ACHN (cell line): ENCODE data around the gene ADAMTS6.
"Not testable (repeated sequence)": the region's sequence is repeated elsewhere in the genome, so short reads cannot be mapped to it uniquely, and the experiment has no call there.

Experiments
- DNase-seq: peaks from one replicate; pipeline ENCODE4 v3.0.0-alpha.2; 2015
- in situ Hi-C: cut with HindIII; loops from 2 replicates; pipeline ENCODE4 v1.10.0; 2017; ENCODE audit warnings: low sequenced_read_pairs, low pct_ligation_motif_present, low pct_unique_long_range_greater_than_20kb

ADAMTS6 gene

DNA sequence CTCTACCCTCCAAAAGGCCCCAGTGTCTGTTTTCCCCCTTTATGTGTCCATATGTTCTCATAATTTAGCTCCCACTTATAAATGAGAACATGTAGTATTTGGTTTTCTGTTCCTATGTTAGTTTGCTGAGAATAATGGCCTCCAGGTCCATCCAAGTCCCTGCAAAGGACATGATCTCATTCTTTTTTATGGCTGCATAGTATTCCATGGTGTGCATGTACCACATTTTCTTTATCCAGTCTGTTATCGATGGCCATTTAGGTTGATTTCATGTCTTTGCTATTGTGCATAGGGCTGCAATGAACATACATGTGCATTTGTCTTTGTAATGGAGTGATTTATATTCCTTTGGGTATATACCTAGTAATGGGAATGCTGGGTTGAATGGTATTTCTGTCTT is 161.0 kb downstream of the ADAMTS6 start:
- in situ Hi-C loops, DNase-seq: not testable (repeated sequence)

DNA sequence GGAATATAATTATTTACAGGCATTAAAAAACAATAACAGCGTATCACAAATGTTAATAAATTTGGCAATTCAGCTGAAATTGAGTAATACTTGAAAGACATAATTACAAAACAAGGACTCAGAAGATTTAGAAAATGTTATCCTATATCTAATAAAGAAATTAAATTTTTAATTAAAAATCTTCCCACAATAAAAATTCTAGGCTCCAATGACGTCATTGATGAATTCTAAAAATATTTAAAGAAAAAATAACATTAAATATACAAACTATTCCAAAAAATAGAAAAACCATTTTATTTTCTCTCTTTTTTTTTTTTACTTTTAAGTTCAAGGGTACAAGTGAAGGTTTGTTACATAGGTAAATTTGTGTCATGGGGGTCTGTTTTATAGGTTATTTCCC is 161.5 kb downstream of the ADAMTS6 start:
- DNase-seq = no peak
- in situ Hi-C loops = no loop called here

DNA sequence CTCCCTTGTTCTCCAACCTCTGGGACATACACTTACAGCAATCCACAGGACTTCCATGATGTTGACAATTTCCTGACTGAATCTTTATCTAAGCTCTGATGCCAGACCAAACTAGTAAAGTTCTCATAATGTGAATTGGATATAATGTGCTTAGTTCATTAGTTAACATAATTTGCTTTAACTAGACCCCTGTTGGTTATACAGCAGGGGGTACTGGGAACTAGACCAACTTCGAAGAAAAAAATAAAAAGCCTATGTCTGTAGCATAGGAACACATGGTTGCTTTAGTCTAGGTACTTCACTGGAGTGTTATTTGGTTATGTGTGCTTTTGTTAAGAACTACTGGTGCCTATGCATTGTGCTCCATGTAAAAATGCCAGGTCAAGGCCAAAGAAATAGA is 173.8 kb downstream of the ADAMTS6 start:
- in situ Hi-C loops = no loop called here
- no peak for DNase-seq

DNA sequence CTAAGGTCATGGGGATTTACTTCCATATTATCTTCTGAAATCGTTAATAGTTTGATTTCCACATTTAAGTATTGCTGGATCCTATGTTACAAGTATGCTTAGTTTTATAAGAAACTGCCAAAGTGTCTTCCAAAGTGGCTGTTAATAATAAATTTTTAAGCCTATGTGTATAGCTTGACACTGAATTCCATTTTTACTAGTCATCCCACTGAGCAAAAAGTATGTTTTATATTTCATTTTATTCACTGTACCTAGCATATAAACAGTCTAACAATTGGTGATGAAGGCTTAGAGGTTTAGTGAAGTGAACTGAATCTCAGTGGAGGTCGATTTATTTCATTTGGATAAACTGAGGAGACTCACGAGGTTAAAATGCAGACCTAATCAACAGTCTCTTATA is 174.6 kb downstream of the ADAMTS6 start:
- peak; percentile 15 for DNase-seq
- in situ Hi-C loops = no loop called here

DNA sequence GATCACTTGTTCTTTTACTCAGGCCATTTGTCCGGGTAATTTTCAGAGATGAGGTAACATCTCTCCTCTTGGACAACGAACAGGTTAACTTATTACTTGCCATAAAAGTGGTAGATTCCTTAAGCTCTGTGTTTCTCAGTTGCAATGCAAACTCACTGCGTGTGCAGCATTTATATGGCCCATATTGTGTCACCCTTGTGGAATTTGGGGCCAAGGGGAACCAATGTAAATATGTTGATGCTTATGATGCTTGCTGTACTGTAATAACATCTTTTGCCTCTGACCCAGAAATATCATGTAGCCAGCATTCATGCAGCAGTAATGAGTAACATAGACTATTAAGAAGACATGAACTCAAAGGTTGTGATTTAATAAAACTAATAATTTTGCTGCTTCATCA is 175.8 kb downstream of the ADAMTS6 start:
- no peak for DNase-seq
- in situ Hi-C loops = no loop called here

DNA sequence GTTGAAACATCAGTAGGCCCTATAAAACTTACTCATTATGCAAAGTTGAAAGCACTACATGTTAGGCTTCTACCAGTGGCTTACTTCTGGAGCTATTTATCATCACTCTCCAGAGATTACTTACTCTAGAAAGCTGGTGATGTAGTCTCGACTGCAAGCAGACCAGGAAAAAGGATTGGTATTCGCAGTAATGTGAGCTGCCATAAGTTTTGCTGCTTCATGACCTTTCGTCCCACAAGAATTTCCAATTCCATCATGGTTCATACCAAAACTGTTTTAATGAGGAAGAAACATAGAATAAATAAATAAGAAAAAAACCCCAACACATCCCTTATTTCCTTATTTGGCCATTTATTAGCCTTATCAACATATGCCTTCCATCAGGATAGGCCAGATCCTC is 181.9 kb downstream of the ADAMTS6 start:
- no peak for DNase-seq

DNA sequence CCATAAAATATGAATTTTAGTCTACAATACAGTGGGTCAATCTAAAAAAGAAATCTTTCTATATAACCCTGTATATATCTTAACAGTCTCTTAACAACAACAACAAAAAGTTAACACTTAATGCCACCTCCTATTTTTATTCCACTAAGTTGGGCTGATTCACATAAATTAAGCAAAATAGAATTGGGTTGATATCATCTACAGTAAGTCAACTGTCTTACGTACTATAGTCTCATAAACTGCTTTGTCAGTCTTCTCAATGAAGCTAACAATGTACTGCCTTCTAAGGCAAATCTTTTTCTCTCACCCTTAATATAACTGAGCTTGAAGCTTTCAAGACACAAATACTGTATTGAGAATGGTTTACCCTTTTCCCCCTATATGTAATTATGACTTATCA is 185.7 kb downstream of the ADAMTS6 start:
- in situ Hi-C loops = no loop called here

More for the DNA sequence above, 181.9 kb downstream of the ADAMTS6 start:
- in situ Hi-C loops = no loop called here

DNA sequence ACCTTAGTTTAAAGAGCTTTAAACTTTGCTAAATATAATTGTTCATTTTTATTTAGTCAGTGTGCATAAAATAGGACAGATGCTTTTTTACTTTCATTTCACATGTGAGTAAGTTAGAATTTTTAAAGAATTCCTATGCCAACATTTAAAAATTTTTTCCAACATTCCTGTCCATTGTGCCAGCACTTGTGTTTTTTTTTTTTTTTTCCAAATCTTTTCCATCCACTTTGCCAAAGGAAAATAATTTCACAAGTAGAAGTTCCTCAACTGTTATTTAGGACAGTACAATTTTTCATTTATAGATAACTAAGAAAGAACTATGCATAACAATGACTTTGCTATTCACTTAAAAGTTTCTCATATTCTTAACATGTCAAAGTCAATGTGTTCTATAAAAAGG is 189.5 kb downstream of the ADAMTS6 start:
- no peak for DNase-seq
- in situ Hi-C loops = no loop called here

More for the DNA sequence above, 185.7 kb downstream of the ADAMTS6 start:
- DNase-seq = no peak

DNA sequence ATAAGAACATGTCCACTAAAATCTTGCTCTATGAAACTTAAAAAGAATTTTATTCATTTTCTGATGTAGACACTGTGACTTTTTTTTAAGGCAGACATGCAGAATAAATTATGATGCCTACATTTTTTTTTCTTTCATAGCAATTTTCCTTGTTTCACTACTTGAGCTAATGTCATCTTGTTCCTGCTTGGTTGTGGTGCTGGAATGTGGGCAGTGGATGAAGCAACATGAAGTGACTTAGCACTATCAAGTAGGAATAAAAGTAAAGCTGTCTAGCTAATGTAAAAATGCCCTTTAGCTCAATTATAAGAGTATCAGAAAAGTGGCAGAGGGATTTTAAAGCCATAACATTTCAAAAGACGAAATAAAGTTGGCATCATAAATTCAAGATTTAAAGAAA is 191.0 kb downstream of the ADAMTS6 start:
- in situ Hi-C loops = no loop called here
- no peak for DNase-seq

DNA sequence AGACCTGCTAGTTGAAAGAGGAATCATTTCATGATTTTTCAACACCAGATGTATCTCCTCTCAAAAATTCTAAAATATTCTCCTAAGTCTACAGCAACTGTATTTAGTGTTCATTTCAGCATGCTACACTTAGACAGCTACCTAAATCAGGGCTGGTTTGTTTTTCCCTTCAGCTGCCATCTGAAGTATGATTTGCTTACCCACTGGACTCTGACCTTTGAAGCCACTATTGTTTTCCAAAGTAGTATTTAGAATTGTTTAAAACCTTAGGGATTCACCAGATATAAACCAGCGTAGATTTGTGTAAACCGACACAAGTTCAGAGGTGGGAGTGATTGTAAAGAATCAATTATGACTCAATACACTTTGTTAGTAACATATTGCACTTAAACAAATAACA is 193.1 kb downstream of the ADAMTS6 start:
- DNase-seq = no peak
- in situ Hi-C loops = no loop called here

DNA sequence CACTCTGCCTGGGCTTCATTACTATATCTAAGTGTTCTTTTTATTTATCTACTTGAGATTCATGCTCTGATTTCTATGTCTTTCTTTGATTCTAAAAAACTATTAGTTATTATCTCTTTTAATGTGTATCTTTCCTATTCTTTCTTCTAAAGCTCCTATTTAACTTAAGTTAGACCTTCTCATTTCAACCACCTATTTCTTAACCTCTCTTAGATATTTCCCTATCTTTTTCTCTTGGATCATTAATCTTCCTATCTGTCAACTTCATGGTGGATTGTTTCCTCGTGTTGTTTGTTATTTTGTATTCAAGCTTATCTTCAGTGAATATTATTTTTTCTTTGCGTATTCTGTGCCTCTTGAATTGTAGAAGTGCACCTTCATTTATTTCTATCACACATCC is 202.1 kb downstream of the ADAMTS6 start:
- in situ Hi-C loops = no loop called here
- DNase-seq = no peak

DNA sequence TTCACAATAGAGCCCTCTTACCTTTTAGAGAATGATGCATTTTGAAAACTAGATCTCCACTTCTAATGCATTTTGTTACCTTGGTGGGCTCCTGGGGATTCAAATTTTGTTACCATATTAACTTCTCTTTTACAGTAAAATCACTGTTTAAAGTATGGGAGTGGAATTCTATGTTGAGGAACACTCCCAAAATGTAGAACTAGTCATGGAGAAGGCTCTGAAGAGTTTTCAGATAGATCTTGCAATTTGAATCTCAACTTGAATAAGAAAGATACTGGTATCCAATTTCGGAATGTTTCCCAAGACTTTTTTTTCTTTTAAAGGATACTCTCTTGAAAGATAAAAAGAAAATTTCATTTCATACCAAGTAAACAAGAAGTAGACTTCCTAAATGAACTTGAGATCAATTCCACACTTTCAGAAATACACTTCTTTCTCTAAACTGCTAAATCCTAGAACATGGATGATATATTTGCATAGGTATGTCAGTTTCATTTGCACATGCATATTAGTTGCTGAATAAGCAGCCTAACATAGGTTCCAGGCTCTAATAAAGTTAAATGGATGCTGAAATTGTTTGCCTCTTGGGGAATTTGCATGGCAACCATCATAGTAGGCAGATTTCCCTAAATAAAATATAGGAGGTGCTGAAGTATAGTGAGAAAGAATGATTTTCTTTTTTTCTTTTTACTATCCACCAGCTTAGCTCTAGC is 205.4 kb downstream of the ADAMTS6 start:
- in situ Hi-C loops = no loop called here
- no peak for DNase-seq

DNA sequence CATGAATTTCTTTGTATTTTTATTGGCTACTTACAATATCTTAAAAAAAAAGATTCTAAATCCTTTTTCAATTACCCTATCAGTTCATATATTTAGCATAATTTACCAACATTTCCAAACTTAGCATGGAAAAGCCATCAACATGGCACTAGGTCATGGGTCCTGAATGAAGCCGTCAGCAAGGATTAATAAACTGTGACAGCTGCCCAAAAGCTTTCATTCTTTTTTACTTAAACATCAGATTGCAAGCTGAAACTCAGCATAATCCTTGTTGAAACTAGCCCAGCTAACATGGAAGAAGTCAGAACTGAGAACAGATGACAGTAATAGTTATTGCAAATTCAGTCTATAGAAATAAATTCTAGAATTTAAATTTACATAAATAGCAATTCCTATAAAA is 209.8 kb downstream of the ADAMTS6 start:
- DNase-seq = no peak
- in situ Hi-C loops = no loop called here

DNA sequence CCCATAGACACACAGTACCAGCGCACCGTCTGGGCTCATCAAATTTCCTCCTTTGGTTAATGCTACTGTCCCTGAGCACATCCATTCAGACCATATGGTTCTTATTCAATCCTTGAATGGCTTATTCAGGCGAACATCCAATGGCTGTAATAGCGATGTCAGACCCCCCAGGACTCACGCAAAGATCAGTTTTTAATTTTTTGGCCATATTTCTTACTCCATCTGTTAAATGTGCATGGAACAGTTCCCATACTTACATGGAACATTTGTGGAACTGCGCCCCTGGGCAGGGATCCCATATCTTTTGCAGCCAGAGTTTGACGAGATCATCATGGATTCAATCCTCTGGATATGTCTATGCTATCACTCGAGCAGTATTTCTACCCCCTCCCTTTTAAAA is 213.2 kb downstream of the ADAMTS6 start:
- no peak for DNase-seq
- in situ Hi-C loops = no loop called here

DNA sequence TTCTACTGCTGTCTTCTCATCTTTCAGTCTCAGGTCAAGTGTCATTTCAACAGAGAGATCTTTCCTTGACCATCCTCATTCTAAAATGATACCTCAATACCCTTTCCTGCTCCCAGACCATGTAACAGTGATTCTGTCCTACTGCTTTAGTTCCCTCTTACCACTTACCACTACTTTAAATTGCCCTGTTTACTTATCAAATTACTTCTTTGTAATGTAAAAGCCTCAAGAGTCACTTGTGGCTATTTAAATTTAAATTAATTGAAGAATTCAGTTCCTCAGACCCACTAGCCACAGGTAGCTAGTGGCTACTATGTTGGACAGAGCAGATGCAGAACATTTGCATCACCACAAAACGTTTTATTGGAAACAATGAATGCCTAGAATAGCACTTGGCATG is 217.3 kb downstream of the ADAMTS6 start:
- in situ Hi-C loops = no loop called here

DNA sequence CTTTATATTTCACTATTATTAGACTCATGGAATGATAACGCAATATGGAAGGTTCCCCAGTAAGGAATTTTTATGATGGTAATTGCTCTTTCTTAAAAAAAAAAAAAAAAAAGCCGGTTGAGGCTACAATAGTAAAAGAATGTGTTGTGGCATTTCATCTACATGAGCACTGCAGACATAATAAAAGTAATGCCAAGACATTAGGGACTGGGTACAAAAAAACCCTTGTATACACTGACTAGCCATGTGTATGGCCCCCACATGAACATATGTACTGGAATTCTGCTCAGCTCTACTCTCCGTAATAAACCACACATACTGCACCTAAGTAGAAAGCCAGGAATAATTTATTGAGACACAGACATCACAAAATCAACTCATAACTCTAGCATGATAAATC is 218.4 kb downstream of the ADAMTS6 start:
- DNase-seq = no peak
- in situ Hi-C loops = no loop called here

More for the DNA sequence above, 217.3 kb downstream of the ADAMTS6 start:
- DNase-seq = no peak

DNA sequence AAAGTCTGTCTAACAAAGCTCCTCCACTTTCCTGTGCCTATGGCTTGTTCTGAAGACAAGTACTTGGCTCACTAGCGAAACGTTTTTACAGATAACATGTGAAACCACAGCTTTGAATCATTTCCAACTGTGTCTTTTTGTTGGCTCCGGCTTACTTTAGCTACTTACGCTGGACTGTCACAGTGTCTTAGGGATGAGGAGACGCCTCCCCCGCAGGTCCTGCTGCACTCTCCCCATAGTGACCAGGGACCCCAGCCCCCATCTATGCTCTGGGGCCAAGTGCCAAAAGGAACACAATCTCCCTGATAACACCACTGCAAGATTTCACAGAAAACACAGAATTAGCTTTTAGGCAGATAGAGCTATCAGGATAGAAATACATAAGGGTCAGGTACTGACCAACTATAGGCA is 219.1 kb downstream of the ADAMTS6 start:
- in situ Hi-C loops = no loop called here
- DNase-seq = no peak

DNA sequence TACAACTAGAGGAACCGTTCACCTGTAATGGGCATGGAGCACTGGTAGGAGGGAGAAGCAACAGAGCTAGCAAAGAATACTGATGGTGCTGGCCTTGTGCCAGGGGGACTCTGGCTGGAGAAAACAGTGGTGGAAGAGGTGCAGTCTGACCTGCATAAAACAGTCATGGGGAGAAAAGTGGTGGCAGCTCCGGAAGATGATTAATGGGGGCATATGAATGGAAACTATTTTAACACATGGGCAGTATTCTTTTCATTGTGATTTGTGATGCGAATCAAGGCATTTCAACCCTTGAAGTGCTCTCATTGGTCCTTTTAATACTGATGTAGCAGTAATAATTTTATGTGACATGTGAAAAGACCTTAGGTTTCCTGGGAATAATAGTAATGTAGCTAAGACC is 219.6 kb downstream of the ADAMTS6 start:
- in situ Hi-C loops = no loop called here
- no peak for DNase-seq

DNA sequence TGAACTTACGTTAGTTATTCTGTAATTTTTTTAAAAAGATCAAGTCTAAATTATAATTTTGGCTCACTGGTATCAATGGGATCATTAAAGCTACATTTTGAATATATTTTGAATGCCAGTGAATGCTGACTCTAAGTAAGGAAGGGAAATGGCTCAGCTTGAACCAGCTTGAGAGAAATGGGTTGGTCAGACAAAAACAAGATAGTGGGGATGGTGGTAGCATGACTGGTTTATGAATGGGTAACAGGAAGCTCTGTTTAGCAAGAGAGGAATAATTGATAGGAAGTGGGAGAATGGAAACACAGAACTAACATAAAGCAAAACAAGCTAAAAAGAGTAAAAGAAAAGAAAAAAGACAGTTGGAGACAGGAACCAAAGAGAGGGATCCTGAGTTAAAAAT is 220.2 kb downstream of the ADAMTS6 start:
- no peak for DNase-seq
- in situ Hi-C loops = no loop called here

DNA sequence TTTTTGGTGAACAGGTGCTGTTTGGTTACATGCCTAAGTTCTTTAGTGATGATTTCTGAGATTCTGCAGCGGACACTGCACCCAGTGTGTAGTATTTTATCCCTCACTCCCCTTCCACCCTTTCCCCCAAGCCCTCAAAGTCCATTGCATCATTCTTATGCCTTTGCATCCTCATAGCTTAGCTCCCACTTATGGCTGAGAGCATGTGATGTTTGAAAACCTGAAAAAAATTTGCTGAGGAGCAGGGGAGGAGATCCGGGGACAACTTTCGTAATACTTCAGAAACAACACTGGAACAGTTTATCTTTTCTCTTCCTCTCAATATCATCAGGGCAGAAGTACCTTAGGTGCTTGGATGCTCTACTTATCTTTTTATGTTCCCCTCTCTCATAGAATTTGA is 226.4 kb downstream of the ADAMTS6 start:
- in situ Hi-C loops = no loop called here
- DNase-seq = no peak

DNA sequence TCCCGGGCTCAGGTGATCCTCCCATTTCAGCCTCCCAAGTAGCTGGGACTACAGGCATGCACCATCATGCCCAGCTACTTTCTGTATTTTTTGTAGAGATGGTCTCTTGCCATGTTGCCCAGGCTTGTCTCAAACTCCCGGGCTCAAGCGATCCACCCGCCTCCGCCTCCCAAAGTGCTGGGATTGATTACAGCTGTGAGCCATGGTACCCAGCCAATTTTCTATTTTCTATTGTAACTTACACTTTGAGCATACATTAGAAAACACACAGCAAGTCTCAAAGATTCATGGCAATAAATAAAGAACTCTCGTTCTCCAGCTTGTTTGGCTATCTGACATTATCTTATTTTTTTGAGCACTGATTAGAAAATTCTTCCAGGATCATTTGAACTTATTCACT is 228.7 kb downstream of the ADAMTS6 start:
- no peak for DNase-seq
- in situ Hi-C loops = no loop called here
